ENCODE data around the gene PCNT.

PCNT gene

GRCh38 chr21:46334351-46335140 lies 10.6 kb downstream of the PCNT start:
- DNase-seq, result no peak

GRCh38 chr21:46336603-46337002 lies 12.6 kb downstream of the PCNT start:
- DNase-seq, result no peak

- no peak for DNase-seq
Measured at GRCh38 chr21:46340998-46341397, 17.0 kb downstream of the PCNT start.

- no peak for DNase-seq
Measured at GRCh38 chr21:46344219-46344915, 20.4 kb downstream of the PCNT start.

- DNase-seq, result no peak
Measured at GRCh38 chr21:46345861-46346260, 21.9 kb downstream of the PCNT start.

GRCh38 chr21:46346296-46347202 lies 22.6 kb downstream of the PCNT start:
- no peak for DNase-seq

GRCh38 chr21:46347203-46347550 lies 23.2 kb downstream of the PCNT start:
- DNase-seq, result no peak

GRCh38 chr21:46347791-46348381 lies 23.9 kb downstream of the PCNT start:
- DNase-seq, result no peak

GRCh38 chr21:46349134-46349760 lies 25.3 kb downstream of the PCNT start:
- DNase-seq, result no peak

GRCh38 chr21:46350571-46350970 lies 26.6 kb downstream of the PCNT start:
- no peak for DNase-seq

- DNase-seq, result no peak
Measured at GRCh38 chr21:46350981-46351380, 27.0 kb downstream of the PCNT start.

- no peak for DNase-seq
Measured at GRCh38 chr21:46351476-46352163, 27.7 kb downstream of the PCNT start.

- DNase-seq, result no peak
Measured at GRCh38 chr21:46352164-46352515, 28.2 kb downstream of the PCNT start.

GRCh38 chr21:46352913-46353312 lies 29.0 kb downstream of the PCNT start:
- DNase-seq, result no peak

GRCh38 chr21:46354046-46354445 lies 30.1 kb downstream of the PCNT start:
- DNase-seq, result no peak

GRCh38 chr21:46354518-46354917 lies 30.6 kb downstream of the PCNT start:
- no peak for DNase-seq

GRCh38 chr21:46355161-46356004 lies 31.4 kb downstream of the PCNT start:
- DNase-seq, result no peak

GRCh38 chr21:46356005-46356338 lies 32.0 kb downstream of the PCNT start:
- DNase-seq, result no peak

GRCh38 chr21:46356494-46357334 lies 32.8 kb downstream of the PCNT start:
- DNase-seq, result no peak

GRCh38 chr21:46357335-46357604 lies 33.3 kb downstream of the PCNT start:
- no peak for DNase-seq
